T47D (cell line): ENCODE data around the gene TCF4.

Experiments used
- DNase-seq, 2 experiments: peaks; one replicate each; pipeline versions ENCODE4 v3.0.0 to v3.0.0-alpha.2; 2011 to 2012; ENCODE audit warnings: low read depth in 1 of 2, low spot score in 1 of 2
- JUND ChIP-seq: IDR thresholded peaks from 2 replicates; pipeline ENCODE4 v1.6.1; 2012; ENCODE audit warnings: low read depth
- in situ Hi-C: cut with HindIII; loops from 2 replicates; pipeline ENCODE4 v1.10.0; 2016; ENCODE audit warnings: low sequenced_read_pairs, low pct_unique_long_range_greater_than_20kb

The TCF4 gene

DNA sequence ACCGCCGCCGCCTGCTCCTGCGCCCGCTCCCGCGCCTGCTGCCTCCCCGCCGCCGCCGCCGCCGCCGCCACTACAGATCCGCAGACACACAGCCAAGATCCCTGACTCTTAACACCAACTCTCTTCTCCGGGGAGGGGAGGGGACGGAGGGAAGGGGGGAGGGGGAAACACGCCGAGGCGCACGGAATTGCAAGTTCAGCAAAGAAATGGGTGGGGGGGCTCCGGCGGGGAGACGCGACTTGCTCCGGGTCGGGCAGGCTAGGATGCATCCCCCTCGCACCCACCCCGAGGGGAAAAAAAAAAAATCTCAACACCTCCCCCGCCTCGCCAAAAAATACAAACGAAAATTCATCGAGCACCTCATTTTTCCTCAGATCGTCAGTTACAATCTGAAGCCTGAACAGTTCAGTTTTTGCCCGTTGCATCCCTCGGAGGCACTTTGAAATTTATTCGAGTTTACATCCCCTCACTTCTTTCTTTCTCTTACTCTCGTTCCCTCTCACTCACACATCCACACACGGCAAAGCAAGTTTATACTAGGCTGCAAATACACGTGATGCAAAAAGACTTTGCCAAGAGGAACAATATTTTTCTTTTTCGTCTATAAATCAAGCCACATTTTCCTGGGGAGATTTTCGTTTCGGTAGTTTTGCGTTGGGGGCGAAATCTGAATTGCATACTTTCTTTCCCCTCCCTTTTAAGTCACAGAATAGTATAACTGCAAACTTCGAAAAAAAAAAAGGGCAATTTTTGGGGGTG is at the start of gene TCF4:
Gene TCF4 (minus strand): TSS at position 82 of the 759 bp plus-strand sequence. CDS start 1,076 bp downstream, outside the sequence.
- no peak for DNase-seq
- in situ Hi-C loops = no loop called here
- TF ChIP-seq JUND = no peak

DNA sequence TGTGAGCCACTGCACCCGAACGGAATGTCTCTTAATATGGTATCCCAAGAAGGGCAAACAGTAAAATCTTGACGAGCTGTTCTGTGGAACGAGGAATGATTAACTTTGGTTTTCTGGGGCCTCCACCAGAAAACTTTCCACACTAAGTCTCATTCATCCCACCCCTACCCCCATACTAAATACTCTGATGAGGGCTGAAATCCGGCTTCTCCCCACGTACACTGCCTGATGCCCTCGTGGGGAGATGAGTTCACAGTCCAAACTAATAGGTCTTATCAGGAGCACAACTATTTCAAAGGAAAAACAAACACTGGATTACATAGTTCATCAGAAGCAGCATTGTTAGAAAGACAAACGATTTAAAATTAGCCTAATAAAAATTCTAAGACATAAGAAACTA is 49.2 kb upstream of the TCF4 start:
- in situ Hi-C loops = no loop called here
- TF ChIP-seq JUND = no peak
- DNase-seq = no peak

DNA sequence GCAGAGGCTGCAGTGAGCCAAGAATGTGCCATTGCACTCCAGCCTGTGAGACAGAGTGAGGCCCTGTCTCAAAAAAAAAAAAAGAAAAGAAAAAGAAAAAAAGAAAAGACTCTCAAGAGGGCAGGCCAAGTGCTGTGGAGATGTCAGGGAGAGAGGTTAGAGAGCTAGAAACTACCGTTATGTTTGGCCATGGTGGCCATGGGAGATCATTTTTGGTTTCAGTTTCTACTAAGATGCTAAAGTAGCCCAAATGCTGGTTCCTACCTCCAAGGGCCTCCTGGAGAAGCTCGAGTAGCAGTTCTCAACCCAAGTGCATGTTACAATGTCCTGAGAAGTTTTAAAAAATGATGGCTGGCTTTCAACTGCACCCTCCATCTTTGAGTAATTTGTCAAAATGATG is 47.4 kb upstream of the TCF4 start:
- DNase-seq = no peak
- in situ Hi-C loops = no loop called here
- TF ChIP-seq JUND = no peak

DNA sequence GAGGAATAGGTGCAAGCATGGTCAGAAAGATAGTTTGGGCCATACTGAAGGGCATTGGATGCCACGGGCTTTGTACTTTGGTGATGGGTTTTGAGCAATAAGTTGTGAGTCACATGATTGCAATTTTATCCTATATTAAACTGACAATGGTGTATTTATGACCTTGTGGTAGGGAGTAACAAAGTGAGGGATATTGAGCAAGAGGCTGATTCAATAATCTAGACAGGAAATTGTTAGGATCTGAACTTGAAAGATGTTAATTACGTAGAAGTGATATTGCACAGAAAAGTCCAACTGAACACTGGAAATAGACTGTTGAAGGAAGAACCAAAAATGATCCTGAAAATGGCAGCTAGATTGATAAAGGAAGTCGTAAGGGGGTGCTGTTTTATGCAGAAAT is 46.6 kb upstream of the TCF4 start:
- in situ Hi-C loops = no loop called here
- no peak for DNase-seq
- no peak for TF ChIP-seq JUND

DNA sequence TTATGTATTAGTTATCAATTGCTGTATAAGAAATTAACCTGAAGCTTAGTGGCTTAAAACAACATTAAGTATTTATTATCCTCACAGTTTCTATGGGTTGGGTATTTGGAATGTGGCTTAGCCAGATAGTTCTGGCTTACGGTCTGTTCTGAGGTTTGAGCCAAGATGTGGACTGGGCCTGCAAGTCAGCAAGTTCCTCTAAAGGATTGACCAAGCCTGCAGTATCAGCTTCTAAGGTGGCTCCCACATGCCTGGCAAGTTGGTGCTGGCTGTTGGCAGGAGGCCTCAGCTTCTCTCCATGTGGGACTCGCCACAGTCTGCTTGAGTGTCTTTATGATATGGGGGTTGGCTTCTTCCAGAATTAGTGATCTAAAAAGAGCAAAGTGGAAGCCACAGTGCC is 45.0 kb upstream of the TCF4 start:
- no peak for TF ChIP-seq JUND
- in situ Hi-C loops = no loop called here
- DNase-seq = peak; percentile 1 to 26

DNA sequence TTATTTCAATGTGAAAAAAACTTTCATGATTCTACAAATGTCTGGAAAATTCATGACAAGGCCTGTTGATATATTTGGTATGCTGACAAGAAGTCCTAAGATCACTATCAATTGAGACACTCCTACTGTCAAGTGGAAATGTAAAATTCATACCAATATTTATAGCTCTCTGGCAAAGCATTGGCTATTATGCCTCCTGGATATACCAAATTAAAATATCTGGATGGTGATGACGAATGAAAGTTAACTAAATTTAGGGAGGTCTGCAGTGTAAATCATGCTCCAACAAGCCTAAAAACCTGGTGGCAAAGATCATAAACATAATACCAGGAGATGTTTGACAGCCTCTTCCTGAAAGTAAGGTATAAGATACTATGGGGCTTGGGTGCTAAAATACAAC is 41.1 kb upstream of the TCF4 start:
- DNase-seq = no peak
- in situ Hi-C loops = no loop called here
- no peak for TF ChIP-seq JUND

DNA sequence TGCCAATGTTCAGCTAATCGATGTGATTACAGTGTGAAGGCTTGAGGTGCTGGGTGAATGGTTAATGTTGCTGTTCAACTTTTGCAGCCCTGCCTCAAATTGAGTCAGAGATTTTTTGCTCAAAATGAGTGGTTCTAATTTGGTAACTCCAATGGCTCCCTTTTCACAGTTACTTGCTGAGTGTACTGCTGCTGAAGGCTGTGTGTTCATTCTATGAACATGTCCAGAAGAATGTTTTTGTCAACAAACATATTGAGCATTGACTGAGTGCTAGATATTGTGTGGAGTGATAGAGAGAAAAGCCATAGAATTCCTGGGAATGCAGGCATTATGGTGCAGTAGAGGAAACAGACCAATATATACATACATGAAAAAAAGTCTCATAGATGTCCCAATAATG is 39.0 kb upstream of the TCF4 start:
- no peak for TF ChIP-seq JUND
- DNase-seq = no peak
- in situ Hi-C loops = no loop called here

DNA sequence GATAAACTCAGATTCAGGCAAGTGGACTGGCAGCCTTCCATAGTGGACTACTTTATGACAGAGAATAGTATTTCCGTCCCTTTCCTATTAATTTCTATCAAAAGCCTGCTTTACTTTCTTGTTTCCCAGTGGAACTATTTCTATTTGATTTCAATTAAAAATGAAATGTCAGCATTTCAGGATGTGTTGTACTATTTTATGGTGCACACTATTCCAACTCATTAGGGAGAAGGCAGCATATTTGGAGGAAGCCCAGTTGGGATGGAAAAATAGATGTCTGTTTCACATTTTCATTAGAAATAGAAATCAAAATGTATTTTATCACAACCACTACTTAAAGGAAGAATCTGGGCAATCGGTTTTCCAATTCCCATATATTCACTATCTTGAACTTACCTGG is 37.9 kb upstream of the TCF4 start:
- in situ Hi-C loops = no loop called here
- no peak for TF ChIP-seq JUND
- DNase-seq = no peak

DNA sequence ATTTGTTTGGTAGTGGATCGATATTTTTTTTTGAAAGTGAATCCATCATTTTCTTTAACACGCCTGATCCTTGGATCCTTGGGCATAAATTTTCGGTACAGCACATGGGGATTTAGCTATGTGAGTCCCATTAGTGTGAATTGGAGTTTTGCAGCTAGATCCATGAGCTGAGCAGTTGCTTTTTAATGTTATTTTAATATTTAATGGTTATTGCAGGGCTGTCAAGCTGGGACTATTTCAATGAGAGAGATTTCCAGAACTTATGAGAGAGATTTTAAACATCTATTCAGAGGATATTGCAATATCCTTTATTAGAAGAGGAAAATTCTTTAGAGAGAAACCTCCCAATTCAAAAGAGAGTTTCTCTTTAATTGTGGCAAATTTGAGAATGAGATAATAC is 35.6 kb upstream of the TCF4 start:
- TF ChIP-seq JUND = no peak
- no peak for DNase-seq
- in situ Hi-C loops = no loop called here

DNA sequence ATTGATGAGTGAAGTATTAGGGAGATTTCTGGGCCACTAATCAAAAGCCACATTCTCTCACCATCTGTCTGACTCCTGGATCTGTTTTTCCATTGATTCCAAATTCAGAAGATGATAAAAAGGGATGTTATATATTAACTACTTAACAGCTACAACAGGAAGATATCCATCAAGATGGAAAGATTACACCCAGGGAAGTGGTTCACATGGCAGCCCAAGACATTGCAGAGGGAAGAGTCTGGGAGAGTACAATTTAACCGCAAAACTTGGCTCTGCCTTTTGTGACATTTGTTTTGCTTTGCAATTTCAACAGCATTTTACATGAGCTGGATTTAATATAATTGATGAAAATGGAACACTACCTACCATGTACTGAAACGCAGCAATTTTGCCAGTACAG is 22.5 kb upstream of the TCF4 start:
- no peak for TF ChIP-seq JUND
- in situ Hi-C loops = no loop called here

DNA sequence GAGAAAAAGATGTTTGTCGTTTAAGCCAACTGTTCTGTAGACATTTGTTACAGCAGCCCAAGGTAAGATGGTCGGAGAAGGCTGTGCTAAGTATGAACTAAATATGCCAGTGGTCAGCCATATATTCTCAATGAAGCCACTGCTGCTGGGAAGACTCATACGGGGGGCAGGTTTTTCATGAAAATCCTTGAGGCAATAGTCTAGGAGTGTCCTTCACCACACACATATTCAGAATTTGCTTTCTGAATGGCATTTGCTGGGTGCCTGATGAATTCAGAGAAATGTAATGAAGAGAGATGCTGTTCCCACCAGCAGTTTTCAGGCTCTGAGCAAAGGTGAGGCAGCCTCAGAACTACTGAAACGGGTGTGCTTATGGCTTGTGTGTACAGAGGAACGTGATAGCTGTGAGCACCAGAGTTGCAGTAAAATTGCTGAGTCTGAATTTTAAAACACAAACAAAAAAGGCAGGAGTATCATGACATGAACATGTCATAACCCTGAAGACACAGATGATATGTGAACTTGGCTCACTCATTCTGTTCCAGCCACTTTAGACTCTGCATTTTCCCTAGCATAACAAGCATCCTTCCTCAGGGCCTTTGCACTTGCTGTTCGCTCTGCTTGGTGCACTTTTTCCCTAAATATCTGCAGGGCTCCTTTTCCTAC is 21.3 kb upstream of the TCF4 start:
- in situ Hi-C loops = no loop called here
- no peak for TF ChIP-seq JUND
- no peak for DNase-seq

More for the DNA sequence above, 22.5 kb upstream of the TCF4 start:
- no peak for DNase-seq

DNA sequence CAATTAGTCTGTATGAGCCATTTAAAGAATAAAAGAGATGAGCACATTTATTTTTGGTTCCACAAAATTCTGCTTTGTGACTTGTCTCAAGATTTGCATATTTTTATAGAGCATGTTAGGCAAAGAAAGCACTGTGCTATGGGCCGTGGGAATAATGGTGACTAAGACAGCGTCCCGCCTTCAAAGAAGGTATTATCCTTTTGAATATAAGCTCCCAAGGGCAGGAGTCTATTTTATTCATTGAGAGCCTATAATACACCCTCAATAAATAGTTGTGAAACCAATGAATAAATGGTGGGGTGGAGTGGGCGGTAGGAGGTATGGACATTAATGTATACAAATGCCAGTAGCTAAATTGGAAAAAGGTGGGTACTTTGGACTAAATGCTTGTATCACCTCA is 20.5 kb upstream of the TCF4 start:
- no peak for DNase-seq
- no peak for TF ChIP-seq JUND
- in situ Hi-C loops = no loop called here

DNA sequence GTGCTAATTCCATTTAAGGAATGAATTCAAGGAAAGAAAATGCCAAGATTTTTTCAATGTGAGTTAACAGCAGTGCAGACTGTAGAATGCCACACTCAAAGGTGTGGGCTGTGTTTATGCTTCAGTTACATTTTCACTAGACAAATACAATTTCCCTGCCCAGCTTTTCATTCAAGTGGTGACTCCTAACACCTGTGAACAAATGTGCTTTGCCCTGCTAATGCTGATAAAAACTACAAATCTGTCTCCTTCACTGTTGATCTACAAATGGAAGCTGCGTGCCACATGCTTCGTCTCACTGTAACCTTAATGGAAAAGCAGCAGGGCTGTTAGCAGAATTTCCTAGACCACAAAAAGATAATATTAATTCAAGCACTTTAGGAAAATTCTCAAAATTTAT is 19.8 kb upstream of the TCF4 start:
- in situ Hi-C loops = no loop called here
- no peak for TF ChIP-seq JUND
- no peak for DNase-seq

DNA sequence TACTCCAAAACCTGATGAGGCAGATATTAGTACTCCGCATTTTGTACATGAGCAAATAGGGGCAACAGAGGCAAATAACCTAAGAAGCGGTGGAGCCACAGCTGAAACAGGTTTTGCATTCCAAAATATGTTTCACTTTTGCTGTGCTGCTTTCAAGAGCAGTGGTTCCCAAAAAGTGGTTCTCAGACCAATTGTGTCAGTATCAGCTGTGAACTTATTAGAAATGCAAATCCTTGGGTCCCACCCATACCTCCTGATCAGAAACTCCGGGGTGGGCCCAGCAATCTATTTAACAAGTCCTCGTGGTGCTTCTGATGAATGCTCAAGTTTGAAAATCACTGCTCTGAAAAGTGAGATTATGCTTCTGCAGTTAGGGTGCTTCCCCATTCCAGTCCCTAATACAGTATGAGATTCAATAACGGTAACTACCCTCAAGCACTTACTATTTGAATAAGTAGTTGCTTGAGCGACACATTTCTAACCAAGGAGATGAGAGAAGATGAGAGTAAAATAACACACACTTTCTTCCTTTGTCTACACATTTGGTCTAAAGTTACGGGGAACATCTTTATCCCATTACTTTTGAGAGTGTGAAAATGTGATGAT is 17.8 kb upstream of the TCF4 start:
- no peak for DNase-seq
- no peak for TF ChIP-seq JUND
- in situ Hi-C loops = no loop called here
